K562 (cell line): ENCODE measurements around the gene SIRT4. TPM values are rescaled to one million over a fixed set of nuclear protein-coding genes. Genes with fewer than 3 reads are reported as not detected.

ENCODE experiments used
- ATAC-seq: fragments of 200-7000 bp; cut with Tn5 transposase; 3 replicates; pipeline ENCODE4 v1.9.1; 2020; ENCODE audit warnings: moderate library complexity
- BruUV-seq: library from RNA; stranded (reverse); fragments of 400-500 nt; replicated peaks from 2 replicates; lab custom pipeline; 2021; lab: Mats Ljungman, UMichigan
- CTCF ChIA-PET: fragments of 300-600 bp; formaldehyde crosslinking; extraction: SDS; loops from one replicate; lab custom pipeline; 2021; ENCODE audit warnings: low intra/inter-chr PET ratio; lab: Yijun Ruan, JAX
- POLR2A ChIA-PET: fragments of 300-600, 350-650 bp; sonication (Branson Sonifier 250); formaldehyde crosslinking; extraction: SDS; loops from one replicate; lab custom pipeline; 2021; ENCODE audit warnings: antibody characterized with exemption, inconsistent platforms; lab: Yijun Ruan, JAX
- DNase-seq, 4 experiments: peaks; one replicate each; pipeline versions ENCODE4 v3.0.0 to v3.0.0-alpha.2; 2011 to 2018; ENCODE audit warnings: low spot score in 3 of 4, mixed read lengths in 3 of 4; ENCODE audit errors: extremely low read depth in 1 of 4
- FAIRE-seq: peaks from 2 replicates; lab custom pipeline; 2011; peaks lifted over from hg19 to GRCh38; lab: Jason Lieb, UNC
- H2AFZ ChIP-seq: 2 replicates; pipeline ENCODE4 v1.6.0; 2011; ENCODE audit warnings: low read depth, low read length, control low read depth, inconsistent platforms
- H3K27ac ChIP-seq: fragments of 200-600 bp; 3 replicates; pipeline ENCODE4 v1.8.0; 2011; ENCODE audit warnings: low read depth, mild to moderate bottlenecking, control low read depth, inconsistent platforms, low read length, moderate library complexity, mixed read lengths; ENCODE audit errors: extremely low read depth
- H3K27me3 ChIP-seq, 2 experiments: fragments of 300-600 bp in 1 of 2; 2 replicates in 1 of 2; 3 replicates in 1 of 2; pipeline versions ENCODE4 v1.6.0 to v1.8.0; 2011; ENCODE audit warnings: inconsistent platforms in 2 of 2, low read length in 2 of 2, mild to moderate bottlenecking in 1 of 2, mixed read lengths in 1 of 2, moderate library complexity in 1 of 2; ENCODE audit not compliant: control insufficient read depth in 2 of 2, insufficient read depth in 2 of 2
- H3K36me3 ChIP-seq: fragments of 300-600 bp; 3 replicates; pipeline ENCODE4 v1.8.0; 2011; ENCODE audit warnings: mild to moderate bottlenecking, low read length, inconsistent platforms; ENCODE audit not compliant: control insufficient read depth, insufficient read depth
- H3K4me1 ChIP-seq, 2 experiments: fragments of 200-600 bp in 1 of 2; replicated peaks in 1 of 2; 2 replicates in 1 of 2; 3 replicates in 1 of 2; pipeline versions ENCODE4 v1.5.1 to v1.8.0; 2011; ENCODE audit warnings: inconsistent platforms in 2 of 2, low read length in 2 of 2, mild to moderate bottlenecking in 1 of 2, mixed read lengths in 1 of 2, moderate library complexity in 1 of 2; ENCODE audit not compliant: control insufficient read depth in 2 of 2, insufficient read depth in 2 of 2
- H3K4me2 ChIP-seq: 2 replicates; pipeline ENCODE4 v1.6.1; 2011; ENCODE audit warnings: low read length, control low read depth, inconsistent platforms, mixed read lengths; ENCODE audit not compliant: insufficient read depth
- H3K4me3 ChIP-seq: fragments of 200-600 bp; sonication (generic), shearing (Covaris generic); 2 replicates; pipeline ENCODE4 v1.5.1; 2016; ENCODE audit warnings: control low read depth, inconsistent platforms
- H3K79me2 ChIP-seq: fragments of 200-600 bp; 3 replicates; pipeline ENCODE4 v1.8.0; 2011; ENCODE audit warnings: low read length, inconsistent platforms; ENCODE audit not compliant: control insufficient read depth, insufficient read depth
- H3K9ac ChIP-seq, 2 experiments: 2 replicates each; pipeline versions ENCODE4 v1.6.0 to v1.6.1; 2011; ENCODE audit warnings: low read depth in 2 of 2, low read length in 2 of 2, control low read depth in 1 of 2, inconsistent platforms in 1 of 2, mild to moderate bottlenecking in 1 of 2, mixed read lengths in 1 of 2; ENCODE audit not compliant: insufficient read depth in 1 of 2
- H3K9me1 ChIP-seq: one replicate; pipeline ENCODE4 v1.6.0; 2011; ENCODE audit warnings: inconsistent platforms, mild to moderate bottlenecking, low read length, moderate library complexity; ENCODE audit not compliant: control insufficient read depth, insufficient read depth
- H3K9me3 ChIP-seq: replicated peaks from 2 replicates; pipeline ENCODE4 v1.5.1; 2011; ENCODE audit warnings: low read depth, low read length, inconsistent platforms; ENCODE audit not compliant: control insufficient read depth, insufficient read depth
- H4K20me1 ChIP-seq: replicated peaks from 2 replicates; pipeline ENCODE4 v1.6.1; 2011; ENCODE audit warnings: low read length, inconsistent platforms, mixed read lengths; ENCODE audit not compliant: control insufficient read depth, insufficient read depth
- HCFC1 ChIP-seq: IDR thresholded peaks from 2 replicates; pipeline ENCODE4 v1.6.1; 2012; ENCODE audit warnings: low read depth, low read length, improper control_type of control experiment
- KDM5B ChIP-seq: fragments of 200-600 bp; sonication (generic); IDR thresholded peaks from 2 replicates; pipeline ENCODE4 v1.6.1; 2012; ENCODE audit warnings: low read depth, mild to moderate bottlenecking, moderate library complexity, low read length, control low read depth, inconsistent platforms; ENCODE audit not compliant: insufficient replicate concordance
- NEUROD1 ChIP-seq: fragments of 150-350 bp; IDR thresholded peaks from 2 replicates; pipeline ENCODE4 v1.6.1; 2014; ENCODE audit warnings: borderline replicate concordance, low read length, low read depth; ENCODE audit not compliant: partially characterized antibody
- SAP30 ChIP-seq: fragments of 200-600 bp; sonication (generic); IDR thresholded peaks from 2 replicates; pipeline ENCODE4 v1.6.1; 2012; ENCODE audit warnings: borderline replicate concordance, low read depth, mild to moderate bottlenecking, moderate library complexity, low read length, control low read depth, inconsistent platforms; ENCODE audit not compliant: insufficient read depth, poor library complexity, severe bottlenecking
- ZBTB40 ChIP-seq, 2 experiments: fragments of 450-650 bp in 1 of 2; sonication (generic) in 1 of 2; formaldehyde crosslinking in 1 of 2; IDR thresholded peaks; 2 replicates each; pipeline versions ENCODE4 v1.7.1 to v1.9.0; 2016 to 2022; ENCODE audit warnings: inconsistent platforms in 1 of 2, mild to moderate bottlenecking in 1 of 2, missing genetic modification reagents in 1 of 2
- ZBTB7A ChIP-seq: IDR thresholded peaks from 2 replicates; pipeline ENCODE4 v1.6.1; 2011; ENCODE audit warnings: low read depth, mild to moderate bottlenecking, low read length, moderate library complexity, borderline replicate concordance; ENCODE audit not compliant: control insufficient read depth
- ZNF197 ChIP-seq: fragments of 200-800 bp; sonication (Bioruptor generic); IDR thresholded peaks from 2 replicates; pipeline ENCODE4 v1.6.1; 2016; ENCODE audit warnings: low read depth, missing genetic modification characterization, missing compliant biosample characterization
- WGBS: fragments of 100-300 bp; shearing (Covaris generic); methylation state at CpG from one replicate; pipeline ENCODE4 v1.1.6; 2016; ENCODE audit warnings: low coverage, mixed read lengths; ENCODE audit not compliant: insufficient coverage; ENCODE audit errors: missing lambda C conversion rate; 5-methylcytosine and 5-hydroxymethylcytosine counted together
- in situ Hi-C: fragments of 300-500 bp; cut with MboI; formaldehyde crosslinking; loops from 4 replicates; pipeline ENCODE4 v1.15.0; 2018; ENCODE audit warnings: inconsistent platforms, mixed read lengths
- intact Hi-C: fragments of 100-400 bp; cut with micrococcal nuclease; formaldehyde crosslinking; loops from 2 replicates; pipeline ENCODE4 v1.14.2; 2022
- polyA plus RNA-seq, 8 experiments: library from polyadenylated mRNA; depleted of rRNA in 4 of 8; stranded (reverse) in 5 of 8; unstranded in 3 of 8; fragments of >200 nt; fragmentation: Nextera tagmentation in 2 of 8; fragmentation: Illumina TruSeq in 1 of 8; extraction: Ambion mirVana in 2 of 8; extraction: Trizol in 1 of 8; gene quantifications; 2 replicates each; pipeline versions ENCODE4 v1.2.1 to v1.2.3, GENCODE V29; 2011 to 2014; ENCODE audit warnings: inconsistent platforms in 1 of 8, missing spikeins in 1 of 8
- total RNA-seq, 7 experiments: library from RNA; depleted of rRNA in 6 of 7; stranded (reverse); fragments of >200 nt in 6 of 7; fragmentation: Illumina TruSeq in 2 of 7; extraction: Trizol in 2 of 7; gene quantifications; 2 replicates each; pipeline versions ENCODE4 v1.2.1 to v1.2.3, GENCODE V29; 2011 to 2021; ENCODE audit warnings: low replicate concordance in 1 of 7

Gene SIRT4
- total and polyA plus RNA-seq, 9 of the 15 experiments (the other 6 are each of a cell fraction or from before 2014, with no cell fraction given) = 0.86 to 5.2 (median 2.4) TPM

DNA sequence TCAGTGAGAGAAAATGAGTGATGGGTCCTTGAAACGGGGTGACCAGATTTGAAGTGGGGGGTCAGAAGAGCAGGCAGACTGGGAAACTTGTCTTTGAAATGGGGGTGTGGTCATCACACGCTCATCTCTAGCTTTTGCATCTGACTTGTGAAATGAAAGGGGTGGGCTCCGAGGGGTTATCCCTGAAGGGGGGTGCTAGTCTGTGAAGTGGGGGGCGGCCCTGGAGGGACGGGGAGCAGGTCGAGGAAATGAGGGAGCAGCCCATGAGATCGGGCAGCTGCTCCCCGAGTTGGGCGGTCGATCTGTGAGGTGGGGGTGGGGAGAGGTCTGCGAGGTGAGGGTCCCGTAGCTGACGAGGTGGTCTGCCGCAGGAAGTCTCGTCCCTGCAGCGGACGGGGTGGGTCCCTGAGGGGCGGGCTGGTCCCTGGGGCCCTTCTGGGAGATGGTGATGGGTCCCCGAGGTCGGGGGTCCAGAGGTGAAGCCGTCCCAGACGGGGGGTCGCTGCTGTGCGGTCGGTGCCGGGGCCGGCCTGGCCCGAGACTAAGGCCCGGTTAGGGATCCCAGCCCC, 37.1 kb upstream of the SIRT4 start:
- Histone ChIP-seq H3K4me3 (peak overlapping the region; percentile 70), H4K20me1 (peaks cover 16% of the 10 kb centered on the region), H3K36me3 (no peaks in the 10 kb centered on the region; the same call in 2 of the 3 replicates), H2AFZ (peak overlapping the region; percentile 80), H3K27ac (peak overlapping the region; percentile 76), H3K4me2 (peak overlapping the region; percentile 77), H3K4me1 (peaks cover 37% of the 10 kb centered on the region in 2 experiments; a peak in 4 of 5 replicates), H3K9me3 (no peaks in the 10 kb centered on the region), H3K27me3 (no peaks in the 10 kb centered on the region), H3K9ac (peak overlapping the region; percentile 83 to 99), H3K9me1 (no peaks in the 10 kb centered on the region), H3K79me2 (peaks cover 45% of the 10 kb centered on the region; the same call in 2 of the 3 replicates)
- FAIRE-seq (no peak), DNase-seq (no peak), ATAC-seq (no peak)
- in situ Hi-C loops (loop anchor here (5.0 kb wide), 1 partner anchor 38 kb away; no protein-coding TSS in a partner anchor), intact Hi-C loops (loop anchor here (1.0 kb wide), 1 partner anchor 37 kb away; no protein-coding TSS in a partner anchor)
- POLR2A ChIA-PET = interaction anchor here (0.6 to 10.5 kb wide), 11 partner anchors 8 to 627 kb away, joined by 3 to 110 read pairs (median 6); partner anchors contain the start of genes GCN1, RNU4-1, RNU4-2 and RPLP0
- WGBS = 6% methylated on average over 15 of the region's 29 CpGs
- no TSS peak for BruUV-seq
- CTCF ChIA-PET = interaction anchor here (1.3 to 3.5 kb wide), 3 partner anchors 30 to 36 kb away, joined by 3 to 35 read pairs (median 8); no protein-coding TSS in a partner anchor
- peak; percentile 24 for TF ChIP-seq SAP30
- TF ChIP-seq NEUROD1 = no peak
- no peak for TF ChIP-seq HCFC1
- TF ChIP-seq ZBTB40 (IDR thresholded peaks at IDR 0.05) = peak; percentile 44; the same call in 1 of the 2 replicates
- TF ChIP-seq ZBTB40 (CRISPR knock-in tag; IDR thresholded peaks at IDR 0.05) = no peak
- peak; percentile 5 for TF ChIP-seq KDM5B
- TF ChIP-seq ZNF197 (CRISPR knock-in tag) = 0 out of 2 replicates have a peak, but pooled peaks have one; percentile 4
- peak; percentile 81; the same call in 1 of the 2 replicates for TF ChIP-seq ZBTB7A
